NT2/D1 (cell line): Measurements from ENCODE around the gene WASF2.

Experiments
- SUZ12 ChIP-seq: IDR thresholded peaks from 2 replicates; pipeline ENCODE4 v1.6.1; 2011; ENCODE audit not compliant: insufficient read length, insufficient read depth; ENCODE audit errors: extremely low read depth
- YY1 ChIP-seq: IDR thresholded peaks from 2 replicates; pipeline ENCODE4 v1.6.1; 2011; ENCODE audit not compliant: insufficient read length, insufficient read depth
- ZNF274 ChIP-seq: IDR thresholded peaks from 2 replicates; pipeline ENCODE4 v1.6.1; 2011; ENCODE audit warnings: mild to moderate bottlenecking, low read depth, low read length

DNA sequence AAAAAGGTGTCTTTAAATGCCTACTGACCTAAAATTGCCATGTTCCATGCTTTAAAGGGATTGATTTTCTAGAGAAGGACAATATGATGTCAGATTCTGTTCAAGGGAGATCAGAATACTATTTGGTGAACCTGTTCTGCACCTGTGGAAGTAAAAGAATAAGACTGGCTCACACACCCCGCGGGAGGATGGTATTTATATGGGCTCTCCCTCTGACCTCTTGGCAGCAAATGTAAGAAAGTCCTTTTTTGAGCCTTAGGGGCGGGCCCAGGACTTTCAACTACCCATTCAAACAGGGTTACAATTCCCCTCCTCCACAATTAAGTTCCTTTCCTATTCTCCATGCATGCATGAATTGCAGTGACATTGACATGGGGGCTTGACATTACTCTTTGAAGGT, 42.1 kb downstream of the WASF2 start:
- no peak for TF ChIP-seq ZNF274
- no peak for TF ChIP-seq SUZ12
- no peak for TF ChIP-seq YY1
